GM12878 (cell line): ENCODE data around the gene SOX6. TPM values are rescaled to one million over a fixed set of nuclear protein-coding genes. Genes with fewer than 3 reads are reported as not detected.

ENCODE experiments used
- ATAC-seq: fragments of 200-7000 bp; cut with Tn5 transposase; 3 replicates; pipeline ENCODE4 v1.9.1; 2020; ENCODE audit warnings: mild to moderate bottlenecking, moderate library complexity
- BruUV-seq: library from RNA; stranded (reverse); fragments of 400-500 nt; replicated peaks from 2 replicates; lab custom pipeline; 2021; lab: Mats Ljungman, UMichigan
- CTCF ChIA-PET: fragments of 300-600 bp; sonication (Branson Sonifier 250); formaldehyde crosslinking; extraction: SDS; loops from one replicate; lab custom pipeline; 2021; ENCODE audit warnings: inconsistent platforms; lab: Yijun Ruan, JAX
- POLR2A ChIA-PET: fragments of 350-600 bp; formaldehyde crosslinking; extraction: SDS; loops from one replicate; lab custom pipeline; 2021; ENCODE audit warnings: inconsistent platforms; lab: Charles Lee
- RAD21 ChIA-PET: fragments of 300-600 bp; sonication (Branson Sonifier 250); formaldehyde crosslinking; loops from one replicate; lab custom pipeline; 2023; ENCODE audit warnings: antibody characterized with exemption; ENCODE audit not compliant: unreplicated experiment; lab: Charles Lee
- SMC1A ChIA-PET: fragments of 300-600 bp; sonication (Branson Sonifier 250); formaldehyde crosslinking; loops from one replicate; lab custom pipeline; 2023; ENCODE audit not compliant: unreplicated experiment, uncharacterized antibody; lab: Charles Lee
- DNase-seq: peaks from one replicate; pipeline ENCODE4 v3.0.0-alpha.2; 2011; ENCODE audit warnings: low read depth, low spot score
- FAIRE-seq: peaks from 3 replicates; lab custom pipeline; 2011; peaks lifted over from hg19 to GRCh38; lab: Jason Lieb, UNC
- H2AFZ ChIP-seq: 2 replicates; pipeline ENCODE4 v1.6.0; 2011; ENCODE audit warnings: low read depth, low read length, control low read depth; ENCODE audit not compliant: control insufficient read depth
- H3K27ac ChIP-seq: 2 replicates; pipeline ENCODE4 v1.5.1; 2011; ENCODE audit warnings: control low read depth; ENCODE audit not compliant: control insufficient read depth, insufficient read depth
- H3K27me3 ChIP-seq, 2 experiments: replicated peaks in 1 of 2; 2 replicates each; pipeline versions ENCODE4 v1.6.0 to v1.6.1; 2011; ENCODE audit warnings: low read length in 1 of 2; ENCODE audit not compliant: control insufficient read depth in 2 of 2, insufficient read depth in 2 of 2
- H3K36me3 ChIP-seq, 2 experiments: 2 replicates each; pipeline ENCODE4 v1.5.1; 2011; ENCODE audit warnings: low read length in 1 of 2; ENCODE audit not compliant: control insufficient read depth in 2 of 2, insufficient read depth in 2 of 2
- H3K4me1 ChIP-seq: 2 replicates; pipeline ENCODE4 v1.6.1; 2011; ENCODE audit warnings: mild to moderate bottlenecking, low read length, moderate library complexity, mixed read lengths; ENCODE audit not compliant: control insufficient read depth, insufficient read depth
- H3K4me2 ChIP-seq: 2 replicates; pipeline ENCODE4 v1.6.0; 2011; ENCODE audit warnings: control low read depth; ENCODE audit not compliant: control insufficient read depth, insufficient read depth
- H3K4me3 ChIP-seq: fragments of 200-600 bp; sonication (generic); 2 replicates; pipeline ENCODE4 v1.5.1; 2016
- H3K79me2 ChIP-seq: 2 replicates; pipeline ENCODE4 v1.6.0; 2011; ENCODE audit warnings: low read length; ENCODE audit not compliant: control insufficient read depth, insufficient read depth
- H3K9ac ChIP-seq: 2 replicates; pipeline ENCODE4 v1.8.0; 2011; ENCODE audit warnings: low read length, control low read depth, mixed read lengths; ENCODE audit not compliant: control insufficient read depth, insufficient read depth
- H3K9me3 ChIP-seq: replicated peaks from 3 replicates; pipeline ENCODE4 v1.5.1; 2011; ENCODE audit warnings: mild to moderate bottlenecking, low read length; ENCODE audit not compliant: control insufficient read depth, insufficient read depth
- H4K20me1 ChIP-seq: 2 replicates; pipeline ENCODE4 v1.6.0; 2011; ENCODE audit not compliant: control insufficient read depth, insufficient read depth
- BHLHE40 ChIP-seq, 2 experiments: fragments of 450-650 bp in 1 of 2; IDR thresholded peaks; 2 replicates each; pipeline ENCODE4 v1.6.1; 2011 to 2017; ENCODE audit warnings: low read depth in 2 of 2, borderline replicate concordance in 1 of 2, improper control_type of control experiment in 1 of 2, low read length in 1 of 2, mild to moderate bottlenecking in 1 of 2
- CHD2 ChIP-seq: IDR thresholded peaks from 2 replicates; pipeline ENCODE4 v1.6.1; 2011; ENCODE audit warnings: low read depth, low read length, improper control_type of control experiment, borderline replicate concordance
- ETV6 ChIP-seq, 2 experiments: fragments of 450-650 bp in 1 of 2; IDR thresholded peaks in 1 of 2; conservative IDR thresholded peaks in 1 of 2; 2 replicates each; pipeline ENCODE4 v1.6.1; 2014; ENCODE audit warnings: antibody characterized with exemption in 1 of 2, borderline replicate concordance in 1 of 2, low read depth in 1 of 2, mild to moderate bottlenecking in 1 of 2, moderate library complexity in 1 of 2
- MXI1 ChIP-seq: fragments of 150-350 bp; IDR thresholded peaks from 2 replicates; pipeline ENCODE4 v1.6.1; 2011; ENCODE audit warnings: low read depth, mild to moderate bottlenecking, inconsistent platforms, low read length, improper control_type of control experiment
- NFXL1 ChIP-seq: fragments of 450-650 bp; IDR thresholded peaks from 2 replicates; pipeline ENCODE4 v1.6.1; 2017; ENCODE audit warnings: antibody characterized with exemption, mild to moderate bottlenecking, borderline replicate concordance
- POLR2A ChIP-seq: IDR thresholded peaks from 2 replicates; pipeline ENCODE4 v1.6.1; 2011; ENCODE audit warnings: low read depth, mild to moderate bottlenecking, low read length
- POU2F2 ChIP-seq: IDR thresholded peaks from 3 replicates; pipeline ENCODE4 v1.6.1; 2011; ENCODE audit warnings: low read depth, mild to moderate bottlenecking, low read length, borderline replicate concordance
- RCOR1 ChIP-seq: conservative IDR thresholded peaks from 2 replicates; pipeline ENCODE4 v1.6.1; 2012; ENCODE audit warnings: low read depth, low read length, improper control_type of control experiment
- RELA ChIP-seq: fragments of 450-650 bp; IDR thresholded peaks from 2 replicates; pipeline ENCODE4 v1.8.0; 2014; ENCODE audit warnings: borderline replicate concordance; ENCODE audit not compliant: partially characterized antibody
- SIN3A ChIP-seq: IDR thresholded peaks from 2 replicates; pipeline ENCODE4 v1.6.1; 2012; ENCODE audit warnings: low read depth, low read length, improper control_type of control experiment
- SREBF1 ChIP-seq: IDR thresholded peaks from 2 replicates; pipeline ENCODE4 v1.6.1; 2012; ENCODE audit warnings: mild to moderate bottlenecking, low read length
- YBX1 ChIP-seq: fragments of 450-650 bp; IDR thresholded peaks from 2 replicates; pipeline ENCODE4 v1.6.1; 2016; ENCODE audit warnings: antibody characterized with exemption
- ZBTB33 ChIP-seq: fragments of 450-650 bp; IDR thresholded peaks from 2 replicates; pipeline ENCODE4 v1.6.1; 2017; ENCODE audit warnings: mild to moderate bottlenecking
- WGBS: methylation state at CpG from one replicate; pipeline ENCODE4 v1.1.6; 2016; ENCODE audit warnings: low lambda C conversion rate; ENCODE audit not compliant: insufficient replicate concordance, insufficient coverage; ENCODE audit errors: missing lambda C conversion rate; 5-methylcytosine and 5-hydroxymethylcytosine counted together
- in situ Hi-C: fragments of 300-500 bp; cut with MboI; formaldehyde crosslinking; loops from 9 replicates; pipeline ENCODE4 v1.14.3; 2018; ENCODE audit warnings: mixed read lengths
- intact Hi-C: fragments of 100-400 bp; cut with micrococcal nuclease; formaldehyde crosslinking; loops from one replicate; pipeline ENCODE4 v1.14.2; 2022; ENCODE audit not compliant: unreplicated experiment
- polyA plus RNA-seq, 11 experiments: library from polyadenylated mRNA; depleted of rRNA in 4 of 11; unstranded in 6 of 11; stranded (reverse) in 5 of 11; fragments of >200 nt; fragmentation: Nextera tagmentation in 4 of 11; fragmentation: Illumina TruSeq in 1 of 11; extraction: Ambion mirVana in 4 of 11; extraction: Trizol in 1 of 11; gene quantifications; 1 replicate in 1 of 11; 2 replicates in 10 of 11; pipeline versions ENCODE4 v1.2.1 to v1.2.3, GENCODE V29; 2011 to 2016; ENCODE audit warnings: inconsistent platforms in 2 of 11, missing spikeins in 2 of 11, low read depth in 1 of 11
- total RNA-seq, 4 experiments: library from RNA; depleted of rRNA in 3 of 4; stranded (reverse); fragments of >200 nt in 3 of 4; fragmentation: Illumina TruSeq in 1 of 4; extraction: Trizol in 1 of 4; gene quantifications; 2 replicates each; pipeline versions ENCODE4 v1.2.1 to v1.2.3, GENCODE V29; 2013 to 2021
- TF ChIP-seq, protein P1 (sequence below): fragments of 450-650 bp; IDR thresholded peaks from 2 replicates; pipeline ENCODE4 v1.6.1; 2016; ENCODE audit warnings: mild to moderate bottlenecking
- TF ChIP-seq, protein P2 (sequence below): fragments of 450-650 bp; IDR thresholded peaks from 2 replicates; pipeline ENCODE4 v1.6.1; 2018; ENCODE audit warnings: borderline replicate concordance, mild to moderate bottlenecking; ENCODE audit not compliant: partially characterized antibody

SOX6 gene
- total and polyA plus RNA-seq, 10 of the 15 experiments (the other 5 are each of a cell fraction or from before 2014, with no cell fraction given) = 0.03 to 0.71 (median 0.29) TPM; not detected in 4

DNA sequence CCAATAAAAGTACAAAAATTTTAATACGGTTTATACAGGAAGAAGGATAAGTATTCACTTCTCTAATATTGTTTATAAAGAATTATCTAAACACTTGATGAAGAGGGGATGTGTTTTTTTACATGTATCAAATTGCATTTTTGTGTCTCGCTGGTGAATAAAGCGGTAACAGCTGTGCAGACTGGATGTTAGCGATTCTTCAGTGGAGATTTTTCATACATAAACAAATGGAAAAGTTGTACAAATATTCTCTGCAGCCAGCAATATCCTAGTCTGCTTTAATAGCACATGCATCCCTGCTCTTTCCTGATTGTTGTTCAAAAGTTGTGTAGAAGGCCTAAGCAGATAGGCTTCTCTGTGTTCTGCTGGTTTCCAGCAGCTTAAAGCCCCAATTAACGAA is 369.3 kb downstream of the SOX6 start:
- Histone ChIP-seq H4K20me1 (no peaks in the 10 kb centered on the region), H3K4me2 (no peak overlapping the region), H3K9ac (no peak overlapping the region), H3K27me3 (no peaks in the 10 kb centered on the region), H3K36me3 (no peaks in the 10 kb centered on the region), H3K4me3 (no peak overlapping the region), H3K9me3 (no peaks in the 10 kb centered on the region), H2AFZ (no peak overlapping the region), H3K79me2 (no peaks in the 10 kb centered on the region), H3K27ac (no peak overlapping the region), H3K4me1 (no peaks in the 10 kb centered on the region)
- ChIA-PET SMC1A (interaction anchor here (0.7 to 2.4 kb wide), 8 partner anchors 11 to 658 kb away, joined by 3 to 13 read pairs (median 4); no protein-coding TSS in a partner anchor), RAD21 (interaction anchor here (1.2 to 3.0 kb wide), 3 partner anchors 26 to 135 kb away, joined by 5 to 17 read pairs (median 6); no protein-coding TSS in a partner anchor), POLR2A (no interaction called here), CTCF (interaction anchor here (0.8 to 3.1 kb wide), 7 partner anchors 12 to 160 kb away, joined by 3 to 14 read pairs (median 5); no protein-coding TSS in a partner anchor)
- 48% methylated on average over 5 of the region's 5 CpGs for WGBS
- intact Hi-C loops = loop anchor here (5.0 kb wide), 1 partner anchor 160 kb away; no protein-coding TSS in a partner anchor
- FAIRE-seq = no peak
- no TSS peak for BruUV-seq
- DNase-seq = no peak
- no peak for ATAC-seq
- no peak for TF ChIP-seq ETV6 (conservative IDR thresholded peaks at IDR 0.05 in 1 of 2, IDR thresholded peaks at IDR 0.05 in 1 of 2; ENCODE audit: borderline replicate concordance in 1 of 2, low read depth in 1 of 2)
- TF ChIP-seq SREBF1 = no peak
- TF ChIP-seq NFXL1 = no peak
- TF ChIP-seq, protein P1, sequence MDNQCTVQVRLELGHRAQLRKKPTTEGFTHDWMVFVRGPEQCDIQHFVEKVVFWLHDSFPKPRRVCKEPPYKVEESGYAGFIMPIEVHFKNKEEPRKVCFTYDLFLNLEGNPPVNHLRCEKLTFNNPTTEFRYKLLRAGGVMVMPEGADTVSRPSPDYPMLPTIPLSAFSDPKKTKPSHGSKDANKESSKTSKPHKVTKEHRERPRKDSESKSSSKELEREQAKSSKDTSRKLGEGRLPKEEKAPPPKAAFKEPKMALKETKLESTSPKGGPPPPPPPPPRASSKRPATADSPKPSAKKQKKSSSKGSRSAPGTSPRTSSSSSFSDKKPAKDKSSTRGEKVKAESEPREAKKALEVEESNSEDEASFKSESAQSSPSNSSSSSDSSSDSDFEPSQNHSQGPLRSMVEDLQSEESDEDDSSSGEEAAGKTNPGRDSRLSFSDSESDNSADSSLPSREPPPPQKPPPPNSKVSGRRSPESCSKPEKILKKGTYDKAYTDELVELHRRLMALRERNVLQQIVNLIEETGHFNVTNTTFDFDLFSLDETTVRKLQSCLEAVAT = no peak
- no peak for TF ChIP-seq SIN3A
- no peak for TF ChIP-seq ZBTB33
- no peak for TF ChIP-seq RCOR1
- TF ChIP-seq CHD2 = no peak
- TF ChIP-seq, protein P2, sequence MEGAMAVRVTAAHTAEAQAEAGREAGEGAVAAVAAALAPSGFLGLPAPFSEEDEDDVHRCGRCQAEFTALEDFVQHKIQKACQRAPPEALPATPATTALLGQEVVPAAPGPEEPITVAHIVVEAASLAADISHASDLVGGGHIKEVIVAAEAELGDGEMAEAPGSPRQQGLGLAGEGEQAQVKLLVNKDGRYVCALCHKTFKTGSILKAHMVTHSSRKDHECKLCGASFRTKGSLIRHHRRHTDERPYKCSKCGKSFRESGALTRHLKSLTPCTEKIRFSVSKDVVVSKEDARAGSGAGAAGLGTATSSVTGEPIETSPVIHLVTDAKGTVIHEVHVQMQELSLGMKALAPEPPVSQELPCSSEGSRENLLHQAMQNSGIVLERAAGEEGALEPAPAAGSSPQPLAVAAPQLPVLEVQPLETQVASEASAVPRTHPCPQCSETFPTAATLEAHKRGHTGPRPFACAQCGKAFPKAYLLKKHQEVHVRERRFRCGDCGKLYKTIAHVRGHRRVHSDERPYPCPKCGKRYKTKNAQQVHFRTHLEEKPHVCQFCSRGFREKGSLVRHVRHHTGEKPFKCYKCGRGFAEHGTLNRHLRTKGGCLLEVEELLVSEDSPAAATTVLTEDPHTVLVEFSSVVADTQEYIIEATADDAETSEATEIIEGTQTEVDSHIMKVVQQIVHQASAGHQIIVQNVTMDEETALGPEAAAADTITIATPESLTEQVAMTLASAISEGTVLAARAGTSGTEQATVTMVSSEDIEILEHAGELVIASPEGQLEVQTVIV = no peak
- TF ChIP-seq MXI1 = no peak
- TF ChIP-seq BHLHE40 (IDR thresholded peaks at IDR 0.05; ENCODE audit: borderline replicate concordance in 1 of 2, low read depth in 2 of 2, low read length in 1 of 2) = no peak
- no peak for TF ChIP-seq RELA
- TF ChIP-seq POU2F2 = no peak
- TF ChIP-seq YBX1 = no peak
- TF ChIP-seq POLR2A = no peak
- in situ Hi-C loops = no loop called here
